Thyroid gland (tissue), 4 donors: ENCODE results near the gene ADORA2A.

Source experiments
- CTCF ChIP-seq, 6 experiments: fragments of 200-600 bp in 3 of 6; fragments of 450-650 bp in 3 of 6; sonication (generic) in 3 of 6; IDR thresholded peaks; one replicate each; pipeline ENCODE4 v1.5.1; 2016 to 2019; ENCODE audit warnings: antibody characterized with exemption in 6 of 6, mild to moderate bottlenecking in 2 of 6, inconsistent platforms in 1 of 6, moderate library complexity in 1 of 6
- POLR2A ChIP-seq, 2 donors: fragments of 450-650 bp; IDR thresholded peaks; one replicate each; pipeline ENCODE4 v1.6.1; 2017; ENCODE audit warnings: antibody characterized with exemption in 2 of 2, mild to moderate bottlenecking in 2 of 2, moderate library complexity in 1 of 2

DNA sequence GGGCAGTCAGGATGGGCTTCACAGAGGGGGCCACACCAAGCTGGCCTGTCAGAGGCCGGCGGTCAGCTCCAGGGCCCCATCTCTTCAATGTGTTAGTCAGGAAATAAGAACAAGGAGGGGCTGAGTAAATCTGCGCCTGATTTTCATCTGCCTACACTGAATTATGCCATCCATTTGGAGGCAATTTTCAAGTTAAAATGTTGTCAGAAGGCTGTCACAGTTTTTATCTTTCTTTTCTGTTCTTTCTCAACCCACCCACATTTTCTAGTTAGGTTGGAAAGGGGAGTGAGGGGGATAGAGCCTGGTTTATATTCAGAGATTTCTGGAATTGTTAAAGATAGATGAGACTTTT lies 18.8 kb downstream of the ADORA2A start:
- TF ChIP-seq POLR2A (IDR thresholded peaks at IDR 0.05) (no peak), CTCF (IDR thresholded peaks at IDR 0.05) (no peak)
